Measurements from ENCODE around the gene FUT8.

FUT8 gene

Small RNAs within 50 kb of the gene (small RNA-seq; reads per million reads assigned to genes)
- gene MIR625 (ENCODE audit: insufficient read depth): 3.2 reads per million

Measured in neuronal stem cell (in vitro differentiated cells).